ENCODE data around the gene POGLUT3. TPM values are rescaled to one million over a fixed set of nuclear protein-coding genes. Genes with fewer than 3 reads are reported as not detected.

Gene POGLUT3
- total and polyA plus RNA-seq, 7 donors, result 2.1 to 7.4 (median 4.2) TPM

- intact Hi-C loops (cut with DNase I), result no loop called here
- no peak for ATAC-seq
- no peak for TF ChIP-seq CTCF (IDR thresholded peaks at IDR 0.05)
- 49 to 60% (median 59%) methylated on average over 3 of the region's 3 CpGs for WGBS, 3 donors
- DNase-seq, result no peak
- Histone ChIP-seq H3K4me1 (no peaks in the 10 kb centered on the region), H3K9me3 (no peaks in the 10 kb centered on the region), H3K27ac (no peak overlapping the region), H3K27me3 (ENCODE audit: insufficient read depth in 3 of 3, low read length in 2 of 3) (no peaks in the 10 kb centered on the region), H3K36me3 (ENCODE audit: insufficient read depth in 1 of 2, low read depth in 1 of 2) (no peaks in the 10 kb centered on the region), H3K4me3 (no peak overlapping the region)
These were observed 10.7 kb upstream of the POGLUT3 start for GRCh38 chr11:108508653-108509593.

DNA sequence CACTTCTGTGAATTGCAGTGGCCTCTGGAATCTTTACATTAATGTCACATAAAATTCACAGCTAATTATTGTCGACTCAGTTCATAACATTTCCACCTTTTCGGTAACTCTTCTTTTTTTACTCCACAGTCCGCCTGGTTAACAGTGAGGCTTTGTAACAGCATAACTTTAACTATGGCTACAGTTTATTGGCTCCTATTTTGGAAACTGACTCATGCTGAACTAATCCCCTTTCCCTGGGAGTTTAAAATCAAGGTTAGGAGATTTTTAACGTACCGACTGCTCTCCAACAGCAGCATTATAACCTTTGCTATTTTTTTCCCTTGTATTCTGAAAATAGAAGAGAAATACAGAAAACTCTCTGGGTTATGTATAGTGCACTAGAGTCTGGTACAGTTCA is 3.2 kb upstream of the POGLUT3 start:
- Histone ChIP-seq H3K27ac (no peak overlapping the region), H3K36me3 (ENCODE audit: insufficient read depth in 1 of 2, low read depth in 1 of 2) (no peaks in the 10 kb centered on the region), H3K4me1 (peaks cover 8% of the 10 kb centered on the region), H3K9me3 (no peaks in the 10 kb centered on the region), H3K27me3 (ENCODE audit: insufficient read depth in 3 of 3, low read length in 2 of 3) (no peaks in the 10 kb centered on the region), H3K4me3 (no peak overlapping the region)
- ATAC-seq (no peak), DNase-seq (no peak)
- intact Hi-C loops (cut with DNase I), result no loop called here
- TF ChIP-seq CTCF (IDR thresholded peaks at IDR 0.05), result no peak
- WGBS, 3 donors, result 45 to 54% (median 49%) methylated on average over 5 of the region's 5 CpGs

DNA sequence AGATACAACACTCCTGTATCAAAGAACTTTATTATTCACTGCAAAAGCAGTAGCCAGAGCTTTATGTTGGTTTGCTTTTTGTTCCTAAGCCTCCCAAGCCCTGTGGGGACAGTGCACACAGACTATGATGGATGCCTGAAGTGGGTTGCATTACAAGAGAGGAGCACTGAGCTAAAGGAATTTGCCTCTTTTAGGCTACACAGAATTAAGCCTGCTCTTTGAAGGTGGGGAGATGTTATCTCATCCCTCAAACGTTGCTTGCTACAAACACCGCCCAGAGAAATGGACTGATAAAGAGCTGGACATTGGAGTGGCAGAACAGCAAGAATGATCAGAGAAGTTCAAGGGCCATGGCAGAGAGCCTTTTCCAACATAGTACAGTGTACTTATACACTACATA is 2.5 kb upstream of the POGLUT3 start:
- H3K4me3 ChIP-seq, result no peak overlapping the region
- intact Hi-C loops (cut with DNase I), result no loop called here
- H3K27ac ChIP-seq, result no peak overlapping the region
- H3K27me3 ChIP-seq (ENCODE audit: insufficient read depth in 3 of 3, low read length in 2 of 3), result no peaks in the 10 kb centered on the region
- 65 to 69% (median 66%) methylated on average over 2 of the region's 2 CpGs for WGBS, 3 donors
- ATAC-seq (no peak), DNase-seq (no peak)
- H3K4me1 ChIP-seq, result peaks cover 11% of the 10 kb centered on the region
- no peaks in the 10 kb centered on the region for H3K36me3 ChIP-seq (ENCODE audit: insufficient read depth in 1 of 2, low read depth in 1 of 2)
- TF ChIP-seq CTCF (IDR thresholded peaks at IDR 0.05), result no peak
- no peaks in the 10 kb centered on the region for H3K9me3 ChIP-seq

DNA sequence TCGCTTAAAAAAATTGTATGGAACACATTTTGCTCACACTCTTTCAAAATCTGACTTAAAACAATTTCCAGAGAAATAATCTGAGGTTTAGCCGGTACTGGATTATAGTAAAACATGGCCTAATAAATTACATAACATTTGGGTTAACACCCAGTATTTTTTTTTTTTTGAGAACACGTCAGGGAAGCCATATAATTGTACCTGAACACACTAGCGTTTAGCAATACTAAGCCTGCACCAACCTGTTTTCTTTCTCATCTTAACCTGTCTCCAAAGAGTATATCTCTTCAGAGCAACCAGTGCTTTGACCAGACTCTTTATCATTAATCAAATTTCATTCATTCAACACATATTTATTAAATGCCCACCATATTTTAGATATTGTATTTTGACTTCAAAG is 2.0 kb upstream of the POGLUT3 start:
- no peak for DNase-seq
- no peak for TF ChIP-seq CTCF (IDR thresholded peaks at IDR 0.05)
- no peak overlapping the region for H3K27ac ChIP-seq
- intact Hi-C loops (cut with DNase I), result no loop called here
- no peaks in the 10 kb centered on the region for H3K9me3 ChIP-seq
- ATAC-seq, result no peak
- H3K27me3 ChIP-seq (ENCODE audit: insufficient read depth in 3 of 3, low read length in 2 of 3), result no peaks in the 10 kb centered on the region
- H3K36me3 ChIP-seq (ENCODE audit: insufficient read depth in 1 of 2, low read depth in 1 of 2), result no peaks in the 10 kb centered on the region
- H3K4me1 ChIP-seq, result peaks cover 11% of the 10 kb centered on the region
- WGBS, 3 donors, result 88 to 94% (median 89%) methylated on average over 4 of the region's 4 CpGs
- no peak overlapping the region for H3K4me3 ChIP-seq

All from psoas muscle (tissue), 8 donors.